HG03139 (cell line): ENCODE measurements around the gene MAPKAPK5.
"Not testable (repeated sequence)": the region's sequence is repeated elsewhere in the genome, so short reads cannot be mapped to it uniquely, and the experiment has no call there.

ENCODE experiments used
- ATAC-seq: cut with Tn5 transposase; IDR thresholded peaks from one replicate; pipeline ENCODE4 v1.9.1; 2021; ENCODE audit not compliant: unreplicated experiment

Gene MAPKAPK5

GRCh38 chr12:111841750-111842555 lies at the start of gene MAPKAPK5:
TSS of gene MAPKAPK5 (plus strand) at chr12:111842228. CDS start at chr12:111842734, 506 bp downstream.
- ATAC-seq, result peak; percentile 76

- ATAC-seq, result no peak
Measured at GRCh38 chr12:111792856-111793235, 49.2 kb upstream of the MAPKAPK5 start.

- no peak for ATAC-seq
Measured at GRCh38 chr12:111798182-111798581, 43.8 kb upstream of the MAPKAPK5 start.

- ATAC-seq, result no peak
Measured at GRCh38 chr12:111799758-111800157, 42.3 kb upstream of the MAPKAPK5 start.

- ATAC-seq, result no peak
Measured at GRCh38 chr12:111803038-111803626, 38.9 kb upstream of the MAPKAPK5 start.

GRCh38 chr12:111803851-111804250 lies 38.2 kb upstream of the MAPKAPK5 start:
- ATAC-seq, result no peak

GRCh38 chr12:111806304-111806703 lies 35.7 kb upstream of the MAPKAPK5 start:
- ATAC-seq, result no peak

- ATAC-seq, result no peak
Measured at GRCh38 chr12:111807232-111807631, 34.8 kb upstream of the MAPKAPK5 start.

- peak; percentile 77 for ATAC-seq
Measured at GRCh38 chr12:111812881-111813741, 28.9 kb upstream of the MAPKAPK5 start.

GRCh38 chr12:111816065-111816615 lies 25.9 kb upstream of the MAPKAPK5 start:
- no peak for ATAC-seq

- ATAC-seq, result not testable (repeated sequence)
Measured at GRCh38 chr12:111816898-111817297, 25.1 kb upstream of the MAPKAPK5 start.

- ATAC-seq, result no peak
Measured at GRCh38 chr12:111818340-111818739, 23.7 kb upstream of the MAPKAPK5 start.

- no peak for ATAC-seq
Measured at GRCh38 chr12:111819191-111820158, 22.6 kb upstream of the MAPKAPK5 start.

GRCh38 chr12:111820828-111821227 lies 21.2 kb upstream of the MAPKAPK5 start:
- ATAC-seq, result not testable (repeated sequence)

- ATAC-seq, result no peak
Measured at GRCh38 chr12:111822886-111823285, 19.1 kb upstream of the MAPKAPK5 start.

- no peak for ATAC-seq
Measured at GRCh38 chr12:111823891-111824290, 18.1 kb upstream of the MAPKAPK5 start.

- ATAC-seq, result not testable (repeated sequence)
Measured at GRCh38 chr12:111824312-111824711, 17.7 kb upstream of the MAPKAPK5 start.

GRCh38 chr12:111825509-111825908 lies 16.5 kb upstream of the MAPKAPK5 start:
- ATAC-seq, result no peak

- ATAC-seq, result no peak
Measured at GRCh38 chr12:111826316-111826715, 15.7 kb upstream of the MAPKAPK5 start.

- no peak for ATAC-seq
Measured at GRCh38 chr12:111826992-111827391, 15.0 kb upstream of the MAPKAPK5 start.
